GM23248 (cell line): ENCODE measurements around the gene GSTM5.

Experiments
- EZH2 ChIP-seq: fragments of 200-600 bp; sonication (generic); IDR thresholded peaks from 2 replicates; pipeline ENCODE4 v1.6.1; 2018; ENCODE audit warnings: antibody characterized with exemption, mild to moderate bottlenecking; ENCODE audit not compliant: insufficient read depth, poor library complexity, severe bottlenecking
- EZH2phosphoT487 ChIP-seq: fragments of 200-600 bp; sonication (generic); IDR thresholded peaks from 2 replicates; pipeline ENCODE4 v1.6.1; 2018; ENCODE audit warnings: antibody characterized with exemption, moderate library complexity, mild to moderate bottlenecking, low read depth; ENCODE audit not compliant: insufficient read depth

DNA sequence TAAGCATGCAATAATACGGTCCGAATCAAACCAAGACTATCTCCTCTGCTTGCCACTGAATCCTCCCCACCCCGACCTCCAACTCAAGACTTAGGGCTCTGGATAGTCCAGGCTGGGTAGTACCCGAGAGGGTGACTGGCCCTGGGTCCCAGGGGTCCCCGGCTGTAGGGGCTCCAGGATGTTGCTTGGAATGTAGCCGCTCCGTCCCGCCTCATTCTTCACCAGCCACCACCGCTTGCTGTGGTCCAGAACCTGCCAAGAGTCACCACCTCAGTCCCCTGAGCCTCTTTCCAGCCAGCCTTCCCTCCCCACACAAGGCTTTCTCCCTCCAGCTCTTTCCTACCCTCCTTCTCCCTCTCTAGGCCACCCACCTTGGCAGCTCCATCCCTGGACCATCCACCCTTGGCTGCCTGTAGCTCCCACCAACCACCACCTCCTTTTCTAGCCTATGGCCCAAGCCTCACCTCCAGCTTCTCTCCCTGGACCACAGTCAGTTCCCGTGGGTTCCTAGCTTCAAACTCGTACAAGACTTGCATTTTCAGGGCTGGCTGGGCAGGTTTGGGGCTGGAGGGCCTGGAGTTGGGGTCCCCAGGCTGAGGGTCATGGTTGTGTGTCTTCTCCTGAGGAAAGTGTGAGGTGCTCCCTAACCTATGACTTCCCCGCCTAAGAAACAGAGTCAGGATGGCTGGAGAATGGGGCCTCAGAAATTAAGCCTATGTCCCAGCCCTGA lies 39.6 kb downstream of the GSTM5 start:
- TF ChIP-seq EZH2, result no peak
- TF ChIP-seq EZH2phosphoT487, result no peak
